ENCODE measurements around the gene MPHOSPH10. TPM values are rescaled to one million over a fixed set of nuclear protein-coding genes. Genes with fewer than 3 reads are reported as not detected.

MPHOSPH10 gene
- polyA plus RNA-seq, 1 donor, result 34.4 TPM

Other genes starting within 250 kb of the MPHOSPH10 start
- 0.34 TPM for gene VAX2, start 230.1 kb upstream of the MPHOSPH10 start, polyA plus RNA-seq
- 1.6 TPM for gene ATP6V1B1, start 194.7 kb upstream of the MPHOSPH10 start, polyA plus RNA-seq
- gene ANKRD53, start 152.0 kb upstream of the MPHOSPH10 start, polyA plus RNA-seq, result 2.3 TPM
- 43.6 TPM for gene TEX261, start 135.8 kb upstream of the MPHOSPH10 start, polyA plus RNA-seq
- gene NAGK, start 62.0 kb upstream of the MPHOSPH10 start, polyA plus RNA-seq, result 74.0 TPM
- gene MCEE, start 405 bp upstream of the MPHOSPH10 start, polyA plus RNA-seq, result 26.0 TPM
- gene PAIP2B, start 96.5 kb downstream of the MPHOSPH10 start, polyA plus RNA-seq, result 4.1 TPM
- gene ZNF638, start 201.1 kb downstream of the MPHOSPH10 start, polyA plus RNA-seq, result 137 TPM